GM12878 (cell line): ENCODE measurements around the gene ANKRD23. TPM values are rescaled to one million over a fixed set of nuclear protein-coding genes. Genes with fewer than 3 reads are reported as not detected.
A peak's percentile ranks its signal among the peaks of the same experiment; 100 is the strongest.

Experiments
- ATAC-seq: fragments of 200-7000 bp; cut with Tn5 transposase; 3 replicates; pipeline ENCODE4 v1.9.1; 2020; ENCODE audit warnings: mild to moderate bottlenecking, moderate library complexity
- BruUV-seq: library from RNA; stranded (reverse); fragments of 400-500 nt; replicated peaks from 2 replicates; lab custom pipeline; 2021; lab: Mats Ljungman, UMichigan
- CTCF ChIA-PET: fragments of 300-600 bp; sonication (Branson Sonifier 250); formaldehyde crosslinking; extraction: SDS; loops from one replicate; lab custom pipeline; 2021; ENCODE audit warnings: inconsistent platforms; lab: Yijun Ruan, JAX
- POLR2A ChIA-PET: fragments of 350-600 bp; formaldehyde crosslinking; extraction: SDS; loops from one replicate; lab custom pipeline; 2021; ENCODE audit warnings: inconsistent platforms; lab: Charles Lee
- RAD21 ChIA-PET: fragments of 300-600 bp; sonication (Branson Sonifier 250); formaldehyde crosslinking; loops from one replicate; lab custom pipeline; 2023; ENCODE audit warnings: antibody characterized with exemption; ENCODE audit not compliant: unreplicated experiment; lab: Charles Lee
- SMC1A ChIA-PET: fragments of 300-600 bp; sonication (Branson Sonifier 250); formaldehyde crosslinking; loops from one replicate; lab custom pipeline; 2023; ENCODE audit not compliant: unreplicated experiment, uncharacterized antibody; lab: Charles Lee
- DNase-seq: peaks from one replicate; pipeline ENCODE4 v3.0.0-alpha.2; 2011; ENCODE audit warnings: low read depth, low spot score
- FAIRE-seq: peaks from 3 replicates; lab custom pipeline; 2011; peaks lifted over from hg19 to GRCh38; lab: Jason Lieb, UNC
- H2AFZ ChIP-seq: 2 replicates; pipeline ENCODE4 v1.6.0; 2011; ENCODE audit warnings: low read depth, low read length, control low read depth; ENCODE audit not compliant: control insufficient read depth
- H3K27ac ChIP-seq: 2 replicates; pipeline ENCODE4 v1.5.1; 2011; ENCODE audit warnings: control low read depth; ENCODE audit not compliant: control insufficient read depth, insufficient read depth
- H3K27me3 ChIP-seq, 2 experiments: replicated peaks in 1 of 2; 2 replicates each; pipeline versions ENCODE4 v1.6.0 to v1.6.1; 2011; ENCODE audit warnings: low read length in 1 of 2; ENCODE audit not compliant: control insufficient read depth in 2 of 2, insufficient read depth in 2 of 2
- H3K36me3 ChIP-seq, 2 experiments: 2 replicates each; pipeline ENCODE4 v1.5.1; 2011; ENCODE audit warnings: low read length in 1 of 2; ENCODE audit not compliant: control insufficient read depth in 2 of 2, insufficient read depth in 2 of 2
- H3K4me1 ChIP-seq: 2 replicates; pipeline ENCODE4 v1.6.1; 2011; ENCODE audit warnings: mild to moderate bottlenecking, low read length, moderate library complexity, mixed read lengths; ENCODE audit not compliant: control insufficient read depth, insufficient read depth
- H3K4me2 ChIP-seq: 2 replicates; pipeline ENCODE4 v1.6.0; 2011; ENCODE audit warnings: control low read depth; ENCODE audit not compliant: control insufficient read depth, insufficient read depth
- H3K4me3 ChIP-seq: fragments of 200-600 bp; sonication (generic); 2 replicates; pipeline ENCODE4 v1.5.1; 2016
- H3K79me2 ChIP-seq: 2 replicates; pipeline ENCODE4 v1.6.0; 2011; ENCODE audit warnings: low read length; ENCODE audit not compliant: control insufficient read depth, insufficient read depth
- H3K9ac ChIP-seq: 2 replicates; pipeline ENCODE4 v1.8.0; 2011; ENCODE audit warnings: low read length, control low read depth, mixed read lengths; ENCODE audit not compliant: control insufficient read depth, insufficient read depth
- H3K9me3 ChIP-seq: replicated peaks from 3 replicates; pipeline ENCODE4 v1.5.1; 2011; ENCODE audit warnings: mild to moderate bottlenecking, low read length; ENCODE audit not compliant: control insufficient read depth, insufficient read depth
- H4K20me1 ChIP-seq: 2 replicates; pipeline ENCODE4 v1.6.0; 2011; ENCODE audit not compliant: control insufficient read depth, insufficient read depth
- CBFB ChIP-seq: IDR thresholded peaks from 2 replicates; pipeline ENCODE4 v1.6.1; 2016; ENCODE audit warnings: antibody characterized with exemption, low read depth
- IKZF1 ChIP-seq: fragments of 450-650 bp; conservative IDR thresholded peaks from 2 replicates; pipeline ENCODE4 v1.6.1; 2017; ENCODE audit warnings: antibody characterized with exemption, mild to moderate bottlenecking
- MEF2B ChIP-seq: fragments of 450-650 bp; IDR thresholded peaks from 2 replicates; pipeline ENCODE4 v1.6.1; 2018; ENCODE audit warnings: mild to moderate bottlenecking, moderate library complexity; ENCODE audit not compliant: partially characterized antibody, poor library complexity, severe bottlenecking
- WGBS: methylation state at CpG from one replicate; pipeline ENCODE4 v1.1.6; 2016; ENCODE audit warnings: low lambda C conversion rate; ENCODE audit not compliant: insufficient replicate concordance, insufficient coverage; ENCODE audit errors: missing lambda C conversion rate; 5-methylcytosine and 5-hydroxymethylcytosine counted together
- in situ Hi-C: fragments of 300-500 bp; cut with MboI; formaldehyde crosslinking; loops from 9 replicates; pipeline ENCODE4 v1.14.3; 2018; ENCODE audit warnings: mixed read lengths
- intact Hi-C: fragments of 100-400 bp; cut with micrococcal nuclease; formaldehyde crosslinking; loops from one replicate; pipeline ENCODE4 v1.14.2; 2022; ENCODE audit not compliant: unreplicated experiment
- polyA plus RNA-seq, 11 experiments: library from polyadenylated mRNA; depleted of rRNA in 4 of 11; unstranded in 6 of 11; stranded (reverse) in 5 of 11; fragments of >200 nt; fragmentation: Nextera tagmentation in 4 of 11; fragmentation: Illumina TruSeq in 1 of 11; extraction: Ambion mirVana in 4 of 11; extraction: Trizol in 1 of 11; gene quantifications; 1 replicate in 1 of 11; 2 replicates in 10 of 11; pipeline versions ENCODE4 v1.2.1 to v1.2.3, GENCODE V29; 2011 to 2016; ENCODE audit warnings: inconsistent platforms in 2 of 11, missing spikeins in 2 of 11, low read depth in 1 of 11
- total RNA-seq, 4 experiments: library from RNA; depleted of rRNA in 3 of 4; stranded (reverse); fragments of >200 nt in 3 of 4; fragmentation: Illumina TruSeq in 1 of 4; extraction: Trizol in 1 of 4; gene quantifications; 2 replicates each; pipeline versions ENCODE4 v1.2.1 to v1.2.3, GENCODE V29; 2013 to 2021
- TF ChIP-seq, protein P1 (sequence below): fragments of 450-650 bp; IDR thresholded peaks from 2 replicates; pipeline ENCODE4 v1.6.1; 2017; ENCODE audit warnings: mild to moderate bottlenecking
- TF ChIP-seq, protein P2 (sequence below): fragments of 450-650 bp; IDR thresholded peaks from 2 replicates; pipeline ENCODE4 v1.6.1; 2016; ENCODE audit warnings: mild to moderate bottlenecking

Gene ANKRD23
- total and polyA plus RNA-seq, 10 of the 15 experiments (the other 5 are each of a cell fraction or from before 2014, with no cell fraction given): 0.34 to 5.3 (median 2.7) TPM

DNA sequence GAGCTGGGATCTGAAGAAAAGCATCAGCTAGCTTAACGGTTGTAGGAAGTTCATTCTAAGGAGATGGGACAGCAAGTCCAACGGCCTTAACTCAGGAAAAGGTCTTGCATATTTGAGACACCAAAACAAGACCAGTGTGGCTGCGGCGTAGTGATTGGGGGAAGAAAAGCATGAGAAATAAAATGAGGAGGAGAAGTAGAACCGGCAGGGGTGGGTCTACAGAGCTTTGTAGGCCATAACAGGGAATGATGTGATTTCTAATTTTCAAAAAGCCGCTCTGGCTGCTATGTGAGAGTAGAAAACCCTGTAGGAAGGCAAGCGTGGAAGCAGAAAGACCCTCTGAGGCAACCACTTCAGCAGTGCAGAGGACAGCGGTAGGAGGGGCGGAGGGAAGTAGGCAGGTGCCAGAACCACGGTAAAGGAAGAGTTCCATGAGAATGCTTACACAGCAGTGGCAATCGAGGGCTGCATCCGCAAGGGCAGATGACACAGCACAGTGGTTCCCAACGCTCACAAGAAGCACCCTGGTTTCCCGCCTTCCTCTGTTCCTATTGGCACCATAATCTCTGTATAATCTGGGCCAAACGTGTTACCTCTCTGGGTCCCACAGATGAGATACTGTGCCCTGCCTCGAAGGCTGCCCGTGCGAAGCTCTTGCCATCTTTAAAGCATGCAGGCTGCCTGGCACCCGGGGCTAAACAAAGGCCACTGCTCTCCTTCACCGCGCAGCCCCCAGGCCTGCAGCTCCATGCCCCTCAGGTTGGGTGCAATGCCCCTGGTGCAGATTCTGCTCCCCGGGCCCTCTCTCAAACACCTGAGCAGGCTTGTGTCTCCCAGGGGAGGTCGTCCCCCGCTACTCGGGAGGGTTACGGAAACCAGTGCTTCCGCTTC is 13.2 kb upstream of the ANKRD23 start:
- no peaks in the 10 kb centered on the region for H4K20me1 ChIP-seq
- 18% methylated on average over 27 of the region's 27 CpGs for WGBS
- H3K27me3 ChIP-seq: no peaks in the 10 kb centered on the region
- DNase-seq: no peak
- peaks cover 1 to 11% of the 10 kb centered on the region in 2 experiments; a peak in 3 of 4 replicates for H3K36me3 ChIP-seq
- peak; percentile 35 for FAIRE-seq
- POLR2A ChIA-PET: interaction anchor here (0.5 to 3.1 kb wide), 13 partner anchors 9 to 255 kb away, joined by 3 to 30 read pairs (median 4); partner anchors contain the start of gene CNNM3
- CTCF ChIA-PET: interaction anchor here (0.6 to 10.4 kb wide), 38 partner anchors 7 to 256 kb away, joined by 3 to 238 read pairs (median 4); partner anchors contain the start of genes ANKRD36, CNNM3 and SEMA4C
- peak overlapping the region; percentile 88 for H3K9ac ChIP-seq
- H3K4me2 ChIP-seq: peak overlapping the region; percentile 100
- peaks cover 3% of the 10 kb centered on the region; the same call in 1 of the 2 replicates for H3K4me1 ChIP-seq
- RAD21 ChIA-PET: interaction anchor here (0.6 to 3.6 kb wide), 41 partner anchors 11 to 537 kb away, joined by 3 to 148 read pairs (median 5); partner anchors contain the start of genes ANKRD36, CNNM3, CNNM4 and SEMA4C
- H3K9me3 ChIP-seq: no peaks in the 10 kb centered on the region
- H3K27ac ChIP-seq: peak overlapping the region; percentile 86
- TF ChIP-seq, protein P1, sequence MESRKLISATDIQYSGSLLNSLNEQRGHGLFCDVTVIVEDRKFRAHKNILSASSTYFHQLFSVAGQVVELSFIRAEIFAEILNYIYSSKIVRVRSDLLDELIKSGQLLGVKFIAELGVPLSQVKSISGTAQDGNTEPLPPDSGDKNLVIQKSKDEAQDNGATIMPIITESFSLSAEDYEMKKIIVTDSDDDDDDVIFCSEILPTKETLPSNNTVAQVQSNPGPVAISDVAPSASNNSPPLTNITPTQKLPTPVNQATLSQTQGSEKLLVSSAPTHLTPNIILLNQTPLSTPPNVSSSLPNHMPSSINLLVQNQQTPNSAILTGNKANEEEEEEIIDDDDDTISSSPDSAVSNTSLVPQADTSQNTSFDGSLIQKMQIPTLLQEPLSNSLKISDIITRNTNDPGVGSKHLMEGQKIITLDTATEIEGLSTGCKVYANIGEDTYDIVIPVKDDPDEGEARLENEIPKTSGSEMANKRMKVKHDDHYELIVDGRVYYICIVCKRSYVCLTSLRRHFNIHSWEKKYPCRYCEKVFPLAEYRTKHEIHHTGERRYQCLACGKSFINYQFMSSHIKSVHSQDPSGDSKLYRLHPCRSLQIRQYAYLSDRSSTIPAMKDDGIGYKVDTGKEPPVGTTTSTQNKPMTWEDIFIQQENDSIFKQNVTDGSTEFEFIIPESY: no peak
- TF ChIP-seq MEF2B (peak; percentile 68), IKZF1 (no peak), CBFB (0 out of 2 replicates have a peak, but pooled peaks have one; percentile 21)
- TF ChIP-seq, protein P2, sequence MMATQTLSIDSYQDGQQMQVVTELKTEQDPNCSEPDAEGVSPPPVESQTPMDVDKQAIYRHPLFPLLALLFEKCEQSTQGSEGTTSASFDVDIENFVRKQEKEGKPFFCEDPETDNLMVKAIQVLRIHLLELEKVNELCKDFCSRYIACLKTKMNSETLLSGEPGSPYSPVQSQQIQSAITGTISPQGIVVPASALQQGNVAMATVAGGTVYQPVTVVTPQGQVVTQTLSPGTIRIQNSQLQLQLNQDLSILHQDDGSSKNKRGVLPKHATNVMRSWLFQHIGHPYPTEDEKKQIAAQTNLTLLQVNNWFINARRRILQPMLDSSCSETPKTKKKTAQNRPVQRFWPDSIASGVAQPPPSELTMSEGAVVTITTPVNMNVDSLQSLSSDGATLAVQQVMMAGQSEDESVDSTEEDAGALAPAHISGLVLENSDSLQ: no peak
- TF ChIP-seq, all 136 proteins: peak for 2
- in situ Hi-C loops (loop anchor here (5.0 to 10.0 kb wide), 2 partner anchors 95 to 258 kb away; partner anchors contain the start of gene ANKRD36), intact Hi-C loops (loop anchor here (2.0 kb wide), 1 partner anchor 256 kb away; the partner anchor contains the start of gene ANKRD36)
- Histone ChIP-seq H3K79me2 (peaks cover 18% of the 10 kb centered on the region), H3K4me3 (peak overlapping the region; percentile 99), H2AFZ (peak overlapping the region; percentile 92)
- BruUV-seq: TSS peak; percentile 31
- peak; percentile 5 for ATAC-seq
- SMC1A ChIA-PET: interaction anchor here (0.6 to 4.2 kb wide), 24 partner anchors 11 to 292 kb away, joined by 3 to 99 read pairs (median 5); partner anchors contain the start of genes ANKRD23, ANKRD36, CNNM3 and CNNM4
